ENCODE measurements around the gene BAG5. TPM values are rescaled to one million over a fixed set of nuclear protein-coding genes. Genes with fewer than 3 reads are reported as not detected.
A peak's percentile ranks its signal among the peaks of the same experiment; 100 is the strongest.

Gene BAG5
- total RNA-seq, 1 experiment from 2014 or later: 32.6 TPM

- no peak overlapping the region for H2AFZ ChIP-seq (ENCODE audit: low read length)
- H3K4me2 ChIP-seq (ENCODE audit: low read depth, low read length, poor library complexity, severe bottlenecking): no peak overlapping the region
- no peak overlapping the region for H3K27ac ChIP-seq (ENCODE audit: low read length)
- H3K9ac ChIP-seq (ENCODE audit: low read length): no peak overlapping the region
- DNase-seq: no peak
- peaks cover 27% of the 10 kb centered on the region; the same call in 1 of the 2 replicates for H3K36me3 ChIP-seq (ENCODE audit: insufficient read depth, low read length)
- no peaks in the 10 kb centered on the region for H3K4me1 ChIP-seq (ENCODE audit: low read length)
- H3K4me3 ChIP-seq (ENCODE audit: low read length): no peak overlapping the region
- H3K9me3 ChIP-seq (ENCODE audit: low read length): no peaks in the 10 kb centered on the region
- no peaks in the 10 kb centered on the region for H3K9me2 ChIP-seq (replicated peaks; ENCODE audit: insufficient read depth, low read length)
- no peaks in the 10 kb centered on the region for H3K27me3 ChIP-seq (ENCODE audit: low read length)
- no peaks in the 10 kb centered on the region for H3K79me2 ChIP-seq (ENCODE audit: low read length)
- no peaks in the 10 kb centered on the region for H4K20me1 ChIP-seq (ENCODE audit: insufficient read depth, low read depth, low read length)
These were observed 53.7 kb downstream of the BAG5 start for GRCh38 chr14:103508521-103509329.

- Histone ChIP-seq H3K4me2 (ENCODE audit: low read depth, low read length, poor library complexity, severe bottlenecking) (no peak overlapping the region), H3K9me2 (replicated peaks; ENCODE audit: insufficient read depth, low read length) (no peaks in the 10 kb centered on the region), H3K79me2 (ENCODE audit: low read length) (no peaks in the 10 kb centered on the region), H3K27ac (ENCODE audit: low read length) (no peak overlapping the region), H4K20me1 (ENCODE audit: insufficient read depth, low read depth, low read length) (no peaks in the 10 kb centered on the region), H3K4me3 (ENCODE audit: low read length) (no peak overlapping the region), H2AFZ (ENCODE audit: low read length) (no peak overlapping the region), H3K4me1 (ENCODE audit: low read length) (no peaks in the 10 kb centered on the region), H3K9me3 (ENCODE audit: low read length) (no peaks in the 10 kb centered on the region), H3K36me3 (ENCODE audit: insufficient read depth, low read length) (peaks cover 36% of the 10 kb centered on the region; the same call in 1 of the 2 replicates), H3K27me3 (ENCODE audit: low read length) (no peaks in the 10 kb centered on the region), H3K9ac (ENCODE audit: low read length) (no peak overlapping the region)
- no peak for DNase-seq
These were observed 54.7 kb downstream of the BAG5 start for GRCh38 chr14:103507751-103508150.

Small RNA genes within 50 kb of the gene (small RNA-seq; reads per million reads assigned to genes)
- gene RNU4-68P (1.3 reads per million, percentile 38 among the genes with 10 or more reads in this experiment), gene RNU7-160P (not detected)

Other genes with a start within 250 kb of the BAG5 start
- 133 and 180 TPM in 2 replicates for gene EIF5, start 228.4 kb downstream of the BAG5 start, total RNA-seq (2014; rRNA removed; shearing (Covaris generic); ENCODE audit: low replicate concordance)
- 94.5 and 113 TPM in 2 replicates for gene MARK3, start 177.2 kb downstream of the BAG5 start, total RNA-seq (2014; rRNA removed; shearing (Covaris generic); ENCODE audit: low replicate concordance)
- 30.4 and 55.2 TPM in 2 replicates for gene CKB, start 39.8 kb downstream of the BAG5 start, total RNA-seq (2014; rRNA removed; shearing (Covaris generic); ENCODE audit: low replicate concordance)
- 8.0 and 30.8 TPM in 2 replicates for gene TRMT61A, start 33.5 kb downstream of the BAG5 start, total RNA-seq (2014; rRNA removed; shearing (Covaris generic); ENCODE audit: low replicate concordance)
- 62.9 and 63.5 TPM in 2 replicates for gene COA8, start 303 bp upstream of the BAG5 start, total RNA-seq (2014; rRNA removed; shearing (Covaris generic); ENCODE audit: low replicate concordance)
- 144 and 266 TPM in 2 replicates for gene KLC1, start 66.6 kb upstream of the BAG5 start, total RNA-seq (2014; rRNA removed; shearing (Covaris generic); ENCODE audit: low replicate concordance)
- gene XRCC3, start 152.8 kb upstream of the BAG5 start, total RNA-seq (2014; rRNA removed; shearing (Covaris generic); ENCODE audit: low replicate concordance): 36.7 and 70.5 TPM in 2 replicates
- 28.4 and 29.7 TPM in 2 replicates for gene ZFYVE21, start 153.2 kb upstream of the BAG5 start, total RNA-seq (2014; rRNA removed; shearing (Covaris generic); ENCODE audit: low replicate concordance)

Data from Karpas-422 (cell line).